Ascending aorta (tissue), 2 donors: Measurements from ENCODE around the gene CYBB. TPM values are rescaled to one million over a fixed set of nuclear protein-coding genes. Genes with fewer than 3 reads are reported as not detected.
"Not testable (repeated sequence)": the region's sequence is repeated elsewhere in the genome, so short reads cannot be mapped to it uniquely, and the experiment has no call there.

Source experiments
- DNase-seq, 2 donors: peaks; one replicate each; pipeline ENCODE4 v3.0.0-alpha.2; 2019; ENCODE audit warnings: low spot score in 2 of 2
- H3K27ac ChIP-seq, 2 donors: fragments of 200-600 bp; sonication (generic); one replicate each; pipeline ENCODE4 v1.5.1; 2016 to 2017; ENCODE audit warnings: mild to moderate bottlenecking in 1 of 2
- H3K27me3 ChIP-seq: fragments of 200-600 bp; sonication (generic); one replicate; pipeline ENCODE4 v1.5.1; 2017
- H3K36me3 ChIP-seq, 2 donors: fragments of 200-600 bp; sonication (generic); one replicate each; pipeline ENCODE4 v1.5.1; 2016
- H3K4me1 ChIP-seq, 2 donors: fragments of 200-600 bp; sonication (generic); one replicate each; pipeline ENCODE4 v1.5.1; 2016 to 2017; ENCODE audit warnings: mild to moderate bottlenecking in 1 of 2
- H3K4me3 ChIP-seq, 2 donors: fragments of 200-600 bp; sonication (generic); one replicate each; pipeline ENCODE4 v1.5.1; 2016 to 2017; ENCODE audit warnings: mild to moderate bottlenecking in 1 of 2
- H3K9me3 ChIP-seq, 2 donors: fragments of 200-600 bp; sonication (generic); one replicate each; pipeline ENCODE4 v1.5.1; 2016
- CTCF ChIP-seq, 3 experiments: fragments of 200-600 bp in 2 of 3; fragments of 450-650 bp in 1 of 3; sonication (generic) in 2 of 3; IDR thresholded peaks; one replicate each; pipeline ENCODE4 v1.5.1; 2016 to 2019; ENCODE audit warnings: antibody characterized with exemption in 3 of 3, mild to moderate bottlenecking in 1 of 3, moderate library complexity in 1 of 3
- intact Hi-C: fragments of 100-400 bp; cut with DNase I; formaldehyde crosslinking; loops from one replicate; pipeline ENCODE4 v1.15.1; 2023
- total RNA-seq: library from RNA; depleted of rRNA; stranded (reverse); fragments of >200 nt; gene quantifications from one replicate; pipeline ENCODE4 v1.1.0, GENCODE V29; 2016

The CYBB gene
- total RNA-seq, 1 donor from 2014 or later, result 19.7 TPM

GRCh38 chrX:37759351-37759750 lies 20.5 kb upstream of the CYBB start:
- intact Hi-C loops, result no loop called here
- H3K27me3 ChIP-seq, result no peaks in the 10 kb centered on the region
- H3K27ac ChIP-seq, result no peak overlapping the region
- H3K4me3 ChIP-seq, result no peak overlapping the region
- H3K4me1 ChIP-seq, result no peaks in the 10 kb centered on the region
- H3K9me3 ChIP-seq, result no peaks in the 10 kb centered on the region
- TF ChIP-seq CTCF (IDR thresholded peaks at IDR 0.05), result no peak
- DNase-seq, result no peak
- no peaks in the 10 kb centered on the region for H3K36me3 ChIP-seq

- H3K36me3 ChIP-seq, result no peaks in the 10 kb centered on the region
- no peak overlapping the region for H3K4me3 ChIP-seq
- intact Hi-C loops, result no loop called here
- no peak for TF ChIP-seq CTCF (IDR thresholded peaks at IDR 0.05)
- no peaks in the 10 kb centered on the region for H3K4me1 ChIP-seq
- H3K27me3 ChIP-seq, result no peaks in the 10 kb centered on the region
- no peak for DNase-seq
- H3K9me3 ChIP-seq, result no peaks in the 10 kb centered on the region
- no peak overlapping the region for H3K27ac ChIP-seq
Observed at GRCh38 chrX:37759878-37760418, 19.9 kb upstream of the CYBB start.

- intact Hi-C loops, result no loop called here
- Histone ChIP-seq H3K9me3 (peaks cover 0 to 1% of the 10 kb centered on the region in 2 donors), H3K4me3 (no peak overlapping the region), H3K4me1 (no peaks in the 10 kb centered on the region), H3K36me3 (no peaks in the 10 kb centered on the region), H3K27me3 (no peaks in the 10 kb centered on the region), H3K27ac (no peak overlapping the region)
- no peak for TF ChIP-seq CTCF (IDR thresholded peaks at IDR 0.05)
- no peak for DNase-seq
Observed at GRCh38 chrX:37763400-37763799, 16.5 kb upstream of the CYBB start.

- intact Hi-C loops, result no loop called here
- no peaks in the 10 kb centered on the region for H3K27me3 ChIP-seq
- H3K27ac ChIP-seq, result no peak overlapping the region
- no peaks in the 10 kb centered on the region for H3K36me3 ChIP-seq
- no peak for DNase-seq
- no peaks in the 10 kb centered on the region for H3K4me1 ChIP-seq
- peaks cover 0 to 6% of the 10 kb centered on the region in 2 donors for H3K9me3 ChIP-seq
- no peak for TF ChIP-seq CTCF (IDR thresholded peaks at IDR 0.05)
- H3K4me3 ChIP-seq, result no peak overlapping the region
Observed at GRCh38 chrX:37765507-37765906, 14.4 kb upstream of the CYBB start.

GRCh38 chrX:37767430-37767829 lies 12.4 kb upstream of the CYBB start:
- peaks cover 0 to 6% of the 10 kb centered on the region in 2 donors for H3K9me3 ChIP-seq

GRCh38 chrX:37768866-37769265 lies 11.0 kb upstream of the CYBB start:
- H3K27me3 ChIP-seq, intact Hi-C loops, H3K27ac ChIP-seq, DNase-seq, H3K4me1 ChIP-seq, H3K9me3 ChIP-seq, H3K4me3 ChIP-seq, H3K36me3 ChIP-seq: not testable (repeated sequence)

More at GRCh38 chrX:37767430-37767829, 12.4 kb upstream of the CYBB start:
- TF ChIP-seq CTCF (IDR thresholded peaks at IDR 0.05), result no peak
- Histone ChIP-seq H3K4me3 (no peak overlapping the region), H3K36me3 (no peaks in the 10 kb centered on the region), H3K27ac (no peak overlapping the region), H3K4me1 (no peaks in the 10 kb centered on the region), H3K27me3 (no peaks in the 10 kb centered on the region)
- DNase-seq, result no peak
- intact Hi-C loops, result no loop called here
